GM21526 (cell line): ENCODE results near the gene CFAP44.
"Not testable (repeated sequence)": the region's sequence is repeated elsewhere in the genome, so short reads cannot be mapped to it uniquely, and the experiment has no call there.

Experiments
- ATAC-seq: cut with Tn5 transposase; IDR thresholded peaks from one replicate; pipeline ENCODE4 v1.9.1; 2021; ENCODE audit warnings: moderate library complexity; ENCODE audit not compliant: unreplicated experiment, low FRiP score

The CFAP44 gene, protein sequence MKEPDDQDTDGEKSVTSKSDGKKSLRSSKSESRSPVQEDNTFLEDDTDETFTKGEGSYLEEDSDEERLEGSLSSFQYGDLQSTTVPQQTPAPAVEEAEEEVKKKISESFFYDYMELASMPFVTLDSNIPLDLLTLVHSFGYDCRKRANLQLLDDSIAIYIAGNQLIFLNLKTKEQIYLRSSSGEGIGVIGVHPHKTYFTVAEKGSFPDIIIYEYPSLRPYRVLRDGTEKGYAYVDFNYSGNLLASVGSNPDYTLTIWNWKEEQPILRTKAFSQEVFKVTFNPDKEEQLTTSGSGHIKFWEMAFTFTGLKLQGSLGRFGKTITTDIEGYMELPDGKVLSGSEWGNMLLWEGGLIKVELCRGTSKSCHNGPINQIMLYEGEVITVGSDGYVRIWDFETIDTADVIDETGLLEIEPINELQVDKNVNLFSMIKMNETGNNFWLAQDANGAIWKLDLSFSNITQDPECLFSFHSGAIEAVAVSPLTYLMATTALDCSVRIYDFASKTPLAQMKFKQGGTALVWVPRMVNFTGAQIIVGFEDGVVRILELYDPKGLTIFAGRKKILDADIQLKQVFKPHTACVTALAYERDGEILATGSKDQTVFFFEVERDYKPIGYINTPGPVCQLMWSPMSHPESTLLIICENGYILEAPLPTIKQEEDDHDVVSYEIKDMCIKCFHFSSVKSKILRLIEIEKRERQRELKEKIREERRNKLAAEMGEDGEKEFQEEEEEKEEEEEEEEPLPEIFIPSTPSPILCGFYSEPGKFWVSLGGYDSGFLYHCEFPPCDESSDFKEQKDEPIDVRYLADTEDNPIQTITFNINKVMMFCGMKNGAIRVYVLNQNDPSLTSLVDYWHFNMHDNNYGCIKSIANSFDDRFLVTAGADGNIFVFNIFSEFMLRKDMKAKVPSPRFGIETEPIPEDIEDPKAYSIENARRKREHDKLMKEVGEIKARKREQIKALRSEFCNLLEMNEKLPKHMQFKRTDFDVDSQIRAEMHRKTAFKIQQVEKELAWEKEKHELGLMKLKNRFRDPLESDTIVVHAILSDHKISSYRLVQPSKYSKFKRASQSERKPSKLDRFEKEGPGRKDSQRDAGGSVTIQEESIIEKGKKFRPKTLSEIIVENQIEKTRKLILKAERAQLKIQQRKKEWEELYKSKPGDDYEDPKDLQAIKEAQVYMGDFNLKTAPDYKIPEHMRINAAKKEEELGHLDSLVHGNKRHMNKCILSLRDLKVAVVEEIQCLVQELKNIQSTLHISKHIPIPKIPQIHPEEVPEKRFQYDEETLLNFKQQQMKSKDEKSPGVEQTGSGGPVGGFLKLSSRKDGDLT (N-terminal part only)

DNA sequence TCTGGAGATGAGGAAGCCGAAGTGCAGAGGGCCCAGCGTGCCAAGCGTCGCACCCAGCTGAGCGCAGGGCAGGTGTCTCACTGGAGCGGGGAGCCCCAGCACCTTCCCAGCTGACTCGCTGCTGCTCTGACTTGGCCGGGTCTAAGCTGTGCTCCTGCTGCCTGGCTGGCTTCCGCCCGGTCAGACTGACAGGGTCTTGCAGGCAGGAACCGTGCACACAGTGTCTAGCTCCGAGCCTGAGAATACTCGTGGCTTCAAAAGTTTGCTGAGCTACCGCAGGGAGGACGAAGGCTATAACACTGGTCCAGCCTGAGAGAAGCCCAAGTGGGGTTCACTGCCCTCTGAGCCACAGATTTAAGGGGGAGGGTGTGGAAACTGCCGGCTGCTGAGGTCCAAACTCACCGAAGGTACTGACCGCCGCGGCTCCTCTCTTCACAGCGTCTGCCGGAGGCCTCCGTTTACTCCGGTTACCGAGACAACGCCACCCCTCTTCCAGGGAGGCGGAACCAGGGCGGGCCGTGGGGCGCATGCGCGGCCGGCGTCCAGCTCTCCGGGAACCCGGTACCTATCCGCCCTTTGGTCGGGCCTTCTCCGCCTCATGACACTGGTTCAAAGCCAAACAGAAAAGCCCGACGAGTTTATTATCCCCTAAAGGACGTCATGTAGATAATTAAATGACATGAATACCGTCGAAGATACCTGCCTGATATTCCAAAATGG is at the start of gene CFAP44:
TSS of gene CFAP44 (minus strand) at position 443 of the 720 bp plus-strand sequence. CDS start 7,829 bp downstream, outside the sequence.
- no peak for ATAC-seq

DNA sequence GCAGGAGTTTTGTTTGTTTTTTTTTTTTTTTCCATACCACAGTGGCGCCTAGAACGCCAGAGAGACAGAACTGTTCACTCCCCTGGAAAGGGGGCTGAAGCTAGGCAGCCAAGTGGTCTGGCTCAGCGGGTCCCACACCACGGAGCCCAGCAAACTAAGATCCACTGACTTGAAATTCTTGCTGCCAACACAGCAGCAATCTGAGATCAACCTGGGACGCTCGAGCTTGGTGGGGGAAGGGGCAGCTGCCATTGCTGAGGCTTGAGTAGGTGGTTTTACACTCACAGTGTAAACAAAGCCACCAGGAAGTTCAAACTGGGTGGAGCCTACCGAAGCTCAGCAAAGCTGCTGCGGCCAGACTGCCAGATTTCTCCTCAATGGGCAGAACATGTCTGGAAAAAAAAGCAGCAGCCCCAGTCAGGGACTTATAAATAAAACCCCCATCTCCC is 43.9 kb upstream of the CFAP44 start:
- no peak for ATAC-seq

- ATAC-seq: no peak
Measured at GRCh38 chr3:113468539-113468938, 27.2 kb upstream of the CFAP44 start.

DNA sequence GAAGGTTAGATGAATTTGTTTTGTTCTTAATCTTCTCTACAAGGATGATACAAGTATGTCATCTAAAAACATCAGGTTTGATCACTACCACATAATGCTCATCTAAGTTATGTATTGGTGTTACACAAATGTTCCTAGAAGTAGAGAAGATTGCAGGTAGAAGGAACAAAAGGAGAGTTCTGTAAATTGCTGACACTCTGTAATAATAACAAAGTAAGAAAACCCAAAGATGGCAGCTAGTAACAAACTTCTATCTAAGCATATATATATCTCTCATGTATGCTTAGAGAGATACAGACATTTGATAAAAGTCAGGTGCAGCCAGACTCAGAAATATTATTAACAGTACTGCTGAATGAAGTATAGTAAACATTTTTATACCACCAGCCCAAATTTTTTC is 20.2 kb upstream of the CFAP44 start:
- no peak for ATAC-seq

GRCh38 chr3:113458554-113458953 is 17.3 kb upstream of the CFAP44 start:
- ATAC-seq: not testable (repeated sequence)

GRCh38 chr3:113455446-113455845 is 14.2 kb upstream of the CFAP44 start:
- ATAC-seq: no peak

DNA sequence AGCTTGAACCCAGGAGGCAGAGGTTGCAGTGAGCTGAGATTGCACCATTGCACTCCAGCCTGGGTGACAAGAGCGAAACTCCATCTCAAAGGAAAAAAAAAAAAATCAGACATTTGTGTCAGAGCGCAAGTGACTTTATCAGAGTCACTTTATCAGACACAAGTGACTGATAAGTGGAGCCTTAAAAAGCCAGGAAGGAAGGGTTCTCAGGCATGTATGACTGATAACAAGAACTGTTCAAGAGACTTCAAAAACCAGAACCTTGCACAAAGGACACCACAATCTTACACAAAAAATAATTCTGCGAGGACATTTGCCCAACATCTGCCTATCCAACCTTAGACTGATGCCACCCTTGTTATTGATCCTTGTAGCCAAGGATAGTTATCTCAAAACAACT is 13.3 kb upstream of the CFAP44 start:
- no peak for ATAC-seq

GRCh38 chr3:113454057-113454456 is 12.8 kb upstream of the CFAP44 start:
- ATAC-seq: no peak

- ATAC-seq: no peak
Measured at GRCh38 chr3:113450911-113451310, 9.6 kb upstream of the CFAP44 start.

- no peak for ATAC-seq
Measured at GRCh38 chr3:113439606-113440005, 1.7 kb downstream of the CFAP44 start.

- no peak for ATAC-seq
Measured at GRCh38 chr3:113438224-113438623, 3.1 kb downstream of the CFAP44 start.

DNA sequence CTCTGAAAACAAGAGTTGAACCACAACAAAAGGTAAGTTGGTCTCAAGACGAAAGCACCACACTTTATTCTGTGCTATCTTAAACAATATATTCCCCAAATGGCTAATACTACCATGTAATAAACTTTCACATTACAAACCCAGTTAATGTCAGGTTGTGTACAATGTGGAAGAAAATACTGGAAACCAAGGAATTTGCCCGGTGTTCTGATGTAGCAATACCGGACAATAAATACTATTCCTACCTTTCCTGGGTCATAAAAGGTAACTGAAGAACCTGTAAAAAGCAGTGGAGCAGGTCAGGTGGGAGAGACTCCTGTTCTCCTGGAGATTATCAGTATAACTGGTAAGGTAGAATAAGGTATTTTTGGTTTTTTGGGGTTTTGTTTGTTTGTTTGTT is 3.9 kb downstream of the CFAP44 start:
- no peak for ATAC-seq

- ATAC-seq: no peak
Measured at GRCh38 chr3:113436809-113437208, 4.5 kb downstream of the CFAP44 start.

- no peak for ATAC-seq
Measured at GRCh38 chr3:113431811-113432210, 9.5 kb downstream of the CFAP44 start.

GRCh38 chr3:113428581-113428980 is 12.7 kb downstream of the CFAP44 start:
- no peak for ATAC-seq

DNA sequence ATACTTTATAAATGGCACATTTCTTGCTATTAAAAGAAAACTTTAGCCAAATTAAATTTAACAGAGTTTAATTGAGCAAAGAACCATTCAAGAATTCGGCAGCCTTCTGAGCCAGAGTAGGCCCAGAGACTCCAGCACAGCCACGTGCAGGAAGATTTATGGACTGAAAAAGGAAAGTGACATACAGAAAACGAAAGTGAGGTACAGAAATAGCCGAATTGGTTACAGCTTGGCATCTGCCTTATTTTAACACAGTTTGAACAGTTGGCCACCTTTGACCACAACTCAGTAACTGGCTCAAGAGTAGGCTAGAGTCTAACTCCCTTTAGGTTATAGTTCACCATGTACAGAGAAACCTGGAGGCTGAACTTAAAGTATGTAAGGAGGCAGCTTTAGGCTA is 17.6 kb downstream of the CFAP44 start:
- peak; percentile 65 for ATAC-seq

DNA sequence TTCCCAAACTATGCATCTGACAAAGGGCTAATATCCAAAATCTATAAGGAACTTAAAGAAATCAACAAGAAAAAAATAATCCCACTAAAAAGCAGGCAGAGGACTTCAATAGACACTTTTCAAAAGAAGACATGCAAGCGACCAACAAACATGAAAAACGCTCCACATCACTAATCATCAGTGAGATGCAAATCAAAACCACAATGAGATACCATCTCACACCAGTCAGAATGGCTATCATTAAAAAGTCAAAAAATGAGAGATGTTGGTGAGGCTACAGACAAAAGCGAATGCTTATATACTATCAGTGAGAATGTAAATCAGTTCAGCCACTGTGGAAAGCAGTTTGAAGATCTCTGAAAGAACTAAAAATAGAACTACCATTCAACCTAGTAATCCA is 20.2 kb downstream of the CFAP44 start:
- no peak for ATAC-seq

DNA sequence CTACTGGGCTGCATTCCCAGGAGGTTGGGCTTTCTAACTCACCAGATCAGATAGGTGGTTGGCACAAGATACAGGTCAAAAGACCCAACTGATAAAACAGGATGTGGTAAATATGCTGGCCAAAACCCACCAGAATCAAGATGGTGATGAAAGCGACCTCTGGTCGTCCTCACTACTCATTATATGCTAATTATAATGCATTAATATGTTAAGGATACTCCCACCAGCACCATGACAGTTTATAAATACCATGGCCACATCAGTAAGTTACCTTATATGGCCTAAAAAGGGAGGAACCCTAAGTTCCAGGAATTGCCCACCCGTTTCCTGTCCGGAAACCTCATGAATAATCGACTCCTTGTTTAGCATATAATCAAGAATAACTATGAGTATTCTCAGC is 31.6 kb downstream of the CFAP44 start:
- no peak for ATAC-seq

DNA sequence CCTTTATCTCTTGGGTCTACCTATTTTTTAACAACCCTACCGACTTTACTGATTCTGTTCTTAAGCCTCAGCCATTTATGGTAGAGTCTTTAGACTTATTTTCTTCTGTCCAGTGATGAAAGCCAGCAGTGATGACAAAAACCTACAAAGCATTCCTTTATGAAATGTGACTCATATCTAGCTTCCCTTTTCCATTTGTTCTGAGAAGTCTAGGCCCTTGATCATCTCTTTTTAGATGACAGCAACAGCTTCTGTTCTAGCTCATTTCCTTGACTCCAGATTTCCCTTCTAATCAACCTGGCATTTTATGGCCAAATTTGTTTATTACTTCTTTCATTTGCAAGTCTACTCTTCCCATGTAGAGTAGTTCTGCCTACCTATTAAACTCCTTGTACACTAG is 36.1 kb downstream of the CFAP44 start:
- ATAC-seq: no peak

- ATAC-seq: no peak
Measured at GRCh38 chr3:113404637-113405036, 36.7 kb downstream of the CFAP44 start.
